NCI-H345 (cell line): Measurements from ENCODE around the gene EIF3J.
A peak's percentile ranks its signal among the peaks of the same experiment; 100 is the strongest.
"Not testable (repeated sequence)": the region's sequence is repeated elsewhere in the genome, so short reads cannot be mapped to it uniquely, and the experiment has no call there.

Source experiments
- DNase-seq: peaks from one replicate; lab custom pipeline; 2025; lab: John Stamatoyannopoulos, UW

EIF3J gene

GRCh38 chr15:44536962-44537734 lies at the start of gene EIF3J:
Gene EIF3J (plus strand): TSS chr15:44537147. CDS start chr15:44537195, 48 bp downstream.
- DNase-seq, result peak; percentile 89

DNA sequence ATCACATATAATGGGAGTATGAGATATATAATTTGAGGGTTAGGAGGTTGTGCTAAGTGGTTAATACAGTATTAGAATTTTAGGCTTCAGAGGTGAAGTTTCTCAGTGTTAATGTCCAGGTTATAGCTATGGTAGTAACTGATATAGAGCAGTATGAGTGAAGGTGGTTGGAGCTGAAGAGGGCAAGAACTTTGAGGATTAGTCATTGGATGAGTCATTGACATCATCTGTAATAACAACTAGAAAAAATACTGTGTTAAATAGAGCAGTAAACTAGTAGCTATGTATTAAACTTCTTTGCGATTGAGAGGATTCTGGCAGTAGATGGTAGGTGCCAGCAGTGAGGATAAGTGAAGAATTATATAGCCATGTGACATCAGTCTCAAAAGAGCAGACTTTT lies 47.5 kb upstream of the EIF3J start:
- no peak for DNase-seq

- DNase-seq, result no peak
These were observed 46.3 kb upstream of the EIF3J start for GRCh38 chr15:44490622-44491021.

DNA sequence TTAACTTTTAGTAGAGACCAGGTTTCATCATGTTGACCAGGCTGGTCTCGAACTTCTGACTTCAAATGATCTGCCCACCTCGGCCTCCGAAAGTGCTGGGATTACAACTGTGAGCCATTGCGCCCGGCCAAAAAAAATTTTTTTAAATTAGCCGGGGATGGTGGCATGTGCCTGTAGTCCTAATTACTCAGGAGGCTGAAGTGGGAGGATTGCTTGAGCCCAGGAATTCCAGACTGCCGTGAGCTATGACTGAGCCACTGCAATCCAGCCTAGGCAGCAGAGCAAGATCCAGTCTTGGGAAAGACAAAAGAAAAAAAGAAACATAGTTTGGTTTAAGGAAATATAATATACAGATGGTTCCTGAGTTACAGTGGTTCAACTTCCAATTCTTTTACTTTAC lies 44.9 kb upstream of the EIF3J start:
- no peak for DNase-seq

GRCh38 chr15:44492672-44493071 lies 44.3 kb upstream of the EIF3J start:
- DNase-seq, result no peak

DNA sequence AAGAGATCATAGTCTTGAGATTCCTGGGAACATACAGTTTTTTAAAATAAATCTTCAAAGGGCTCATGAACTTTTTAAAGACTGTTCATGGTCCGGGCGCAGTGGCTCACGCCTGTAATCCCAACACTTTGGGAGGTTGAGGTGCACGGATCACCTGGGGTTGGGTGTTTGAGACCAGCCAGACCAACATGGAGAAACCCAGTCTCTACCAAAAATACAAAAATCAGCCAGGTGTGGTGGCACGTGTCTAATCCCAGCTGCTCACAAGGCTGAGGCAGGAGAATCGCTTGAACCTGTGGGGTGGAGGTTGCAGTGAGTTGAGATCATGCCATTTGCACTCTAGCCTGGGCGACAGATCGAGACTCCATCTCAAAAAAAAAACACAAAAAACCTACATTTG lies 41.4 kb upstream of the EIF3J start:
- no peak for DNase-seq

GRCh38 chr15:44500555-44500954 lies 36.4 kb upstream of the EIF3J start:
- no peak for DNase-seq

DNA sequence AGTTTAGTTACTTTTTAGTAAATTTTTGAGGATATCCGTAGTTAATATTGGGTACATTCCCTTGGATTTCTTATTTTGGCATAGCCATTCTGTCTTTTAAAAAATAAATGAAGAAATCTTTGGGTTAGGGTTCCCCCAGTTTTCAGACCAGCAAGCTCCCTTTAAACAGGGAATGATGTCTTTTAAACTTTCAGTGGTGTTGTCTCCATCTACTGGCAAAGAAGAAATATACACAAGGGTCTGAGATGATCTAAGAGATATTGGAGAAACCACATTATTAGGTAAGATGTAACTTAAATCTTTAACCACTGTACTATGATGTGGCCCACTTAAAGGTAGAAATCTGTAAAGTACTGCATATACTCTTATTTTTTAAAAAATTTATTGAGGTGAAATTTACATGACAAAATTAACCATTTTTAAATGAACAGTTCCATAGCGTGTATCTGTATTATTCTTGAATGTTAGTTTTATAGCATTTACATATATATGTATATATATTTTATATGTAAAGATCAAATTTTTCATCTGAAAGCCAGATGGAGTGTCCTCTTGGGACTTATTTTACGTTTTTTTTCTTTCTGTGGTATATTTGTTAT lies 35.1 kb upstream of the EIF3J start:
- DNase-seq, result no peak

DNA sequence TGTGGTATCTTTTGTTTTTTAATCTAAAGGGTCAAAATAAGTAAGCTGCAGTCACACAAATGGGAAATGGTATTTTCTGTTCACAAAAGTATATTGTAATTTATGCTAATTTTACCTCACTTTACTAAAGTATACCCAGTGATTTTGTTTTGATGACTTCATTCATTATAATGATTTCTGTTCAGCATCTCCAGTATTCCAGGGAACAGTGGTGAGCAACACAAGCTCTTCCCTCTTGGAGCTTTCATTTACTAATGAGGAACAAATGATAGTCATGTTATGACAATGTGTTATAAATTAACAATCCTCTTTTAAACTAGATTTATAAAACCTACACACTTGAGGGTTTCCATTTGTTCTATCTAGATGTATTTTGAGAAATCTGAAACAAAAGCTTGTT lies 20.5 kb upstream of the EIF3J start:
- DNase-seq, result no peak

- DNase-seq, result no peak
These were observed 17.4 kb upstream of the EIF3J start for GRCh38 chr15:44519537-44519936.

GRCh38 chr15:44525018-44525417 lies 11.9 kb upstream of the EIF3J start:
- DNase-seq, result no peak

GRCh38 chr15:44527241-44527640 lies 9.7 kb upstream of the EIF3J start:
- no peak for DNase-seq

DNA sequence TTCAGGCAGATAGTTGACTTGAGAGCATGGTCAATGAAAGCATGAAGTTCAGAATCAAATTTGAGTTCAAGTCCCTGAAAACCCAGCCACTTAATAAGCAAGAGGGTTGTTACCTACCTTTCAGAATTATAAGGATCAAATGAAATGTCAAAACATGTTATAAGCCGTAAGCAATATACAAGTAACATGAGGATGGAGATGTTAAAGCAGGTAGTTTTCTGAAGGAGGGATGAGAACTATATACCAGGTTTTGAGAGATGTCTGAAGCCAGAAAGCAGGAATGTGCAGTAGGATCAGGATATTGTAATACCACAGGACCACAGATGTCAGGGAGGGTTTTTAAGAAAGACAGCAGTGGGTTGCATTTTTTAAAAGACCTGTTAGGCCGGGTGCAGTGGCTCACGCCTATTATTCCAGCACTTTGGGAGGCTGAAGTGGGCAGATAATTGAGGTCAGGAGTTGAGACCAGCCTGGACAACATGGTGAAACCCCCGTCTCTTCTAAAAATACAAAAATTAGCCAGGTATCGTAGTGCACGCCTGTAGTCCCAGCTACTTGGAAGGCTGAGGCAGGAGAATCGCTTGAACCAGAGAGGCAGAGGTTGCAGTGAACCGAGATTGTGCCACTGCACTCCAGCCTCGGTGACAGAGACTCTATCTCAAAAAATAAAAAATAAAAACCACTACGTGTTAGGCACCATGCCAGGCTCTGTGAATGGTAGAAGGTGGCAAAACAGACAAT lies 6.9 kb upstream of the EIF3J start:
- no peak for DNase-seq

DNA sequence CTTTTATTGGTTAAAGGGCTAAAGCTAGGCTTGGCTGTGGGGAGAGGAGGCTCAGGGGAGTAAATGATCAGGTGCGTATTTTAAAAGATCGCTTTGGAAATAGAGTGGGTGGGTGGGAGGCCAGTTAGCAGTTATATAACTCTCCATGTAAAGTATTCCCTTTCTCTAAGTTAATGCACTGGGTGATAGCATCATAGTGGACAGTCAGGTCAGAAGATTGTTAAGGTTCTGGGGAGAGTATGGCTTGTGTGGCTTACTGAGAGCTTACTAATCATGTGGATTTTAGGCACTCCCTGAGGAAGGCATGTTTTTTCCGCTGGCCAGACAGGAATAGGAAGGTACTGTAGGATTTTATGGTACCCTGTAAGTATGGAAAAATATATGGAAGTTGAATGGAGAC lies 6.3 kb upstream of the EIF3J start:
- DNase-seq, result no peak

DNA sequence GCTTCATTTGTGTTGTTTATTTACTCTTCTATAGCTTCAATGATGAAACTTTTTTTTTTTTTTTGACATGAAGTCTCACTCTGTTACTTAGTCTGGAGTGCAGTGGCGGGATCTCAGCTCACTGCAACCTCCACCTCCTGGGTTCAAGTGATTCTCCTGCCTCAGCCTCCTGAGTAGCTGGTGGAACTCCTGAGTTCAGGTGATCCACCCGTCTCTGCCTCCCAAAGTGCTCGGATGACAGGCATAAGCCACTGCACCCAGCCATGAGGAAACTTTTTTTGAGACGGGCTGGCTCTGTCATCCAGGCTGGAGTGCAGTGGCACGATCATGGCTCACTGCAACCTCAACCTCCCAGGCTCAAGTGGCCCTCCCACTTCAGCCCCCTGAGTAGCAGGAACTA lies 4.7 kb upstream of the EIF3J start:
- DNase-seq, result not testable (repeated sequence)

DNA sequence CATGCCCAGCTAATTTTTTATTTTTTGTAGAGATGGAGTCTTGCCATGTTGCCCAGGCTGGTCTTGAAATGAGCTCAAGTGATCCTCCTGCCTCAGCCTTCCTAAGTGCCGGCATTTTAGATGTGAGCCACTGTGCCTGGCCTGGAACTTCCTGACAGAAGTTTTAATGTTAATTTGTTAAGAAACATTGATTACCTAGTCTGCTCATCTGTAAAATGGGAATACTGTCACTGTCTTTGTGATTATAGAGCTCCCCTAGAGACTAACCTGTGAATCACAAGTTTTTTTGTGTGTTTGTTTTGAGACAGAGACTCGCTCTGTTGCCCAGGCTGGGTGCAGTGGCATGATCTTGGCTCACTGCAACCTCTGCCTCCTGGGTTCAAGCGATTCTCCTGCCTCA lies 4.3 kb upstream of the EIF3J start:
- DNase-seq, result no peak

DNA sequence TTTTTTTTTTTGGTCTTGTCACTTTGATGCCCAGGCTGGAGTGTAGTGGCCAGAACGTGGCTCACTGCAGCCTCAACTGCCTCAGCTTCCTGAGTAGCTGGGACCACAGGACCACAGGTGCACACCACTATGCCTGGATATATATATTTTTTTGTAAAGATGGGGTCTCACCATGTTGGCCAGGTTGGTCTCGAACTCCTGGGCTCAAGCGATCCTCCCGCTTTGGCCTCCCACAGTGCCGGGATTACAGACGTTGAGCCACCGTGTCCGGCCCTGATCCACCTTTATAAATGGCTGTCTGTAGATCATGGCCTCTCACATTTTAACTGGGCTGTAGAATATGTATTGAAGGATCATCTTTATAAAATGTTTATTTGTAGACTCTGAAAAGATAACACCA lies 1.9 kb upstream of the EIF3J start:
- no peak for DNase-seq

GRCh38 chr15:44535523-44536301 lies 1.2 kb upstream of the EIF3J start:
- DNase-seq, result peak; percentile 18

GRCh38 chr15:44536302-44536961 lies 515 bp upstream of the EIF3J start:
- peak; percentile 86 for DNase-seq

- no peak for DNase-seq
These were observed 841 bp downstream of the EIF3J start for GRCh38 chr15:44537735-44538240.

GRCh38 chr15:44541282-44541958 lies 4.5 kb downstream of the EIF3J start:
- no peak for DNase-seq
